Naive B cell (primary cell): ENCODE measurements around the gene POLR2B. TPM values are rescaled to one million over a fixed set of nuclear protein-coding genes. Genes with fewer than 3 reads are reported as not detected.

Experiments
- ATAC-seq, 2 donors: fragments of 150-1000 bp; cut with Tn5 transposase; 2 replicates each; pipeline ENCODE4 v1.10.0; 2021; ENCODE audit warnings: low read depth in 2 of 2, mild to moderate bottlenecking in 2 of 2, moderate library complexity in 2 of 2
- DNase-seq: peaks from one replicate; pipeline ENCODE4 v3.0.0; 2022
- H3K27ac Mint-ChIP-seq, 6 donors: one replicate each; pipeline ENCODE4 v1.8.0; 2020 to 2022; ENCODE audit warnings: mild to moderate bottlenecking in 6 of 6, mixed read lengths in 6 of 6, moderate library complexity in 5 of 6, inconsistent platforms in 2 of 6
- H3K27me3 Mint-ChIP-seq, 3 donors: one replicate each; pipeline ENCODE4 v1.8.0; 2021 to 2022; ENCODE audit warnings: mixed read lengths in 3 of 3, mild to moderate bottlenecking in 1 of 3
- H3K36me3 Mint-ChIP-seq, 2 donors: one replicate each; pipeline ENCODE4 v1.8.0; 2020 to 2022; ENCODE audit warnings: mixed read lengths in 2 of 2, inconsistent platforms in 1 of 2, mild to moderate bottlenecking in 1 of 2
- H3K4me1 Mint-ChIP-seq, 3 donors: one replicate each; pipeline ENCODE4 v1.8.0; 2020 to 2022; ENCODE audit warnings: mixed read lengths in 3 of 3, inconsistent platforms in 1 of 3, mild to moderate bottlenecking in 1 of 3, moderate library complexity in 1 of 3
- H3K4me3 Mint-ChIP-seq, 8 donors: one replicate each; pipeline ENCODE4 v1.8.0; 2020 to 2022; ENCODE audit warnings: mild to moderate bottlenecking in 8 of 8, mixed read lengths in 8 of 8, moderate library complexity in 8 of 8, inconsistent platforms in 2 of 8
- H3K9me3 Mint-ChIP-seq, 7 donors: one replicate each; pipeline ENCODE4 v1.8.0; 2020 to 2022; ENCODE audit warnings: mixed read lengths in 7 of 7, mild to moderate bottlenecking in 5 of 7, inconsistent platforms in 2 of 7, moderate library complexity in 1 of 7
- polyA plus RNA-seq, 6 donors: library from polyadenylated mRNA; unstranded; fragments of 300-500 nt; fragmentation: Illumina TruSeq; gene quantifications; one replicate each; pipeline ENCODE4 v1.2.3, GENCODE V29; 2021; ENCODE audit warnings: low read depth in 6 of 6

Gene POLR2B
- polyA plus RNA-seq, 6 donors from 2014 or later = 35.2 to 54.1 (median 42.6) TPM

- Mint-ChIP-seq H3K27me3 (no peaks in the 10 kb centered on the region), H3K4me3 (no peak overlapping the region), H3K4me1 (no peaks in the 10 kb centered on the region), H3K27ac (no peak overlapping the region), H3K36me3 (no peaks in the 10 kb centered on the region), H3K9me3 (no peaks in the 10 kb centered on the region)
- DNase-seq (no peak), ATAC-seq (no peak)
Measured at GRCh38 chr4:57068237-57068981, 89.7 kb downstream of the POLR2B start.

GRCh38 chr4:57070461-57070860 is 91.8 kb downstream of the POLR2B start:
- no peaks in the 10 kb centered on the region for H3K27me3 Mint-ChIP-seq
- DNase-seq (no peak), ATAC-seq (no peak)
- no peak overlapping the region for H3K27ac Mint-ChIP-seq
- H3K36me3 Mint-ChIP-seq = no peaks in the 10 kb centered on the region
- no peaks in the 10 kb centered on the region for H3K9me3 Mint-ChIP-seq
- H3K4me3 Mint-ChIP-seq = no peak overlapping the region
- H3K4me1 Mint-ChIP-seq = no peaks in the 10 kb centered on the region

- Mint-ChIP-seq H3K27me3 (no peaks in the 10 kb centered on the region), H3K27ac (no peak overlapping the region), H3K4me3 (no peak overlapping the region), H3K4me1 (no peaks in the 10 kb centered on the region), H3K9me3 (no peaks in the 10 kb centered on the region), H3K36me3 (no peaks in the 10 kb centered on the region)
- no peak for ATAC-seq
- no peak for DNase-seq
Measured at GRCh38 chr4:57071326-57071725, 92.6 kb downstream of the POLR2B start.

GRCh38 chr4:57073559-57073958 is 94.9 kb downstream of the POLR2B start:
- Mint-ChIP-seq H3K27me3 (no peaks in the 10 kb centered on the region), H3K4me1 (no peaks in the 10 kb centered on the region), H3K4me3 (no peak overlapping the region), H3K36me3 (no peaks in the 10 kb centered on the region), H3K27ac (no peak overlapping the region), H3K9me3 (no peaks in the 10 kb centered on the region)
- no peak for ATAC-seq
- DNase-seq = no peak

GRCh38 chr4:57074744-57075143 is 96.0 kb downstream of the POLR2B start:
- DNase-seq (no peak), ATAC-seq (no peak)
- H3K4me3 Mint-ChIP-seq = no peak overlapping the region
- H3K27me3 Mint-ChIP-seq = no peaks in the 10 kb centered on the region
- H3K9me3 Mint-ChIP-seq = no peaks in the 10 kb centered on the region
- no peak overlapping the region for H3K27ac Mint-ChIP-seq
- H3K36me3 Mint-ChIP-seq = no peaks in the 10 kb centered on the region
- no peaks in the 10 kb centered on the region for H3K4me1 Mint-ChIP-seq

GRCh38 chr4:57075367-57075766 is 96.7 kb downstream of the POLR2B start:
- no peak overlapping the region for H3K27ac Mint-ChIP-seq
- no peak for ATAC-seq
- no peaks in the 10 kb centered on the region for H3K36me3 Mint-ChIP-seq
- no peaks in the 10 kb centered on the region for H3K9me3 Mint-ChIP-seq
- H3K4me1 Mint-ChIP-seq = no peaks in the 10 kb centered on the region
- no peak overlapping the region for H3K4me3 Mint-ChIP-seq
- DNase-seq = no peak
- no peaks in the 10 kb centered on the region for H3K27me3 Mint-ChIP-seq

- H3K4me1 Mint-ChIP-seq = no peaks in the 10 kb centered on the region
- ATAC-seq = no peak
Measured at GRCh38 chr4:57076646-57077045, 98.0 kb downstream of the POLR2B start.

GRCh38 chr4:57077550-57078343 is 99.1 kb downstream of the POLR2B start:
- Mint-ChIP-seq H3K9me3 (no peaks in the 10 kb centered on the region), H3K27ac (no peak overlapping the region), H3K4me3 (no peak overlapping the region), H3K36me3 (no peaks in the 10 kb centered on the region), H3K27me3 (no peaks in the 10 kb centered on the region), H3K4me1 (no peaks in the 10 kb centered on the region)
- DNase-seq = no peak
- no peak for ATAC-seq

More at GRCh38 chr4:57076646-57077045, 98.0 kb downstream of the POLR2B start:
- Mint-ChIP-seq H3K4me3 (no peak overlapping the region), H3K27ac (no peak overlapping the region), H3K9me3 (no peaks in the 10 kb centered on the region), H3K36me3 (no peaks in the 10 kb centered on the region), H3K27me3 (no peaks in the 10 kb centered on the region)
- no peak for DNase-seq

GRCh38 chr4:57078685-57079521 is 100.2 kb downstream of the POLR2B start:
- H3K4me3 Mint-ChIP-seq = no peak overlapping the region
- H3K4me1 Mint-ChIP-seq = no peaks in the 10 kb centered on the region
- no peaks in the 10 kb centered on the region for H3K27me3 Mint-ChIP-seq
- no peaks in the 10 kb centered on the region for H3K9me3 Mint-ChIP-seq
- H3K27ac Mint-ChIP-seq = peak overlapping the region in 1 of 6 donors; percentile 23
- DNase-seq (no peak), ATAC-seq (no peak)
- no peaks in the 10 kb centered on the region for H3K36me3 Mint-ChIP-seq

Other genes with a start within 250 kb of the POLR2B start
- gene SPINK2, start 157.2 kb upstream of the POLR2B start, polyA plus RNA-seq = 10 to 100 TPM in 5 of 6 donors, 1 to 10 TPM in 1; 5.9 to 61.2 (median 24.7) TPM
- gene REST, start 71.0 kb upstream of the POLR2B start, polyA plus RNA-seq = 100 to 1,000 TPM; 108 to 140 (median 130) TPM
- 10 to 100 TPM; 14.3 to 23.7 (median 18.3) TPM for gene NOA1, start 1.3 kb upstream of the POLR2B start, polyA plus RNA-seq
- 1 to 10 TPM in 1 of 6 donors, under 1 TPM in 2, not detected in 3; 0.24 to 1.1 (median 0.86) TPM for gene IGFBP7, start 131.5 kb downstream of the POLR2B start, polyA plus RNA-seq